ENCODE results near the gene CDK5R1.

The CDK5R1 gene

DNA sequence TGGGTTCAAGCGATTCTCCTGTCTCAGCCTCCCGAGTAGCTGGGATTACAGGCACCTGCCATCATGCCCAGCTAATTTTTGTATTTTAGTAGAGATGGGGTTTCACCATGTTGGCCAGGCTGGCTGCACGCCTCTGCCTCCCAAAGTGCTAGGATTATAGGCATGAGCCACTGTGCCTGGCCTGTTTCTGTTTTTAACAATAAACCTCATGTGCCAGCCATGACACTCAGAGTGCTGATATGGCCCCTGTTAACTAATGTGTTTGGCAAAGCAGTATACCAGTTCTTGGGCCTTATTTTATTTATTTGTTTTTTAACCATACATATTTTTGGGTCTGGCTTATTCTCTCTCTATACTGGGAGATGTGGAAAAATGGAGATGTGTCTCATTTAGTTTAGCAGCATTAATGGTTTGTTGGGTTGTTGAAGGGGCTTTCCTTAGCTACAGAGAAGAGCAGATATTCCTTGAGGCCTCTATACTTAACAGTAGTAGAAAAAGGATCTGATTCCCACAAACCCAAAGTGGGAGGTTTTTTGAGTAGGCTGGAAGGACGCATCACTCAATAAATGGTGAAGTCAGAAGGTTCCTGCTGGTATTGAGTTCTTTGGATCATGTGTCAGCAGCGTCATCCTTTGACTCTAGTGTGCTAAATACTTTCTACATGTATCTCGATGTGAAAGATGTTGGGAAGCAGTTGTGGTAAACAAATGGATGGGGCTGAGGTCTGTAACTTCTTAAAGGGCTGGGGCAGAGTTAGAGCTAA lies 16.2 kb upstream of the CDK5R1 start:
- Histone ChIP-seq H3K27ac (no peak overlapping the region), H3K4me3 (IDR thresholded peaks at IDR 0.05; ENCODE audit: insufficient read depth, low read depth, low read length) (no peak overlapping the region), H4K20me1 (ENCODE audit: insufficient read depth) (no peaks in the 10 kb centered on the region), H3K4me1 (ENCODE audit: low read depth, poor library complexity, severe bottlenecking) (no peaks in the 10 kb centered on the region), H3K36me3 (ENCODE audit: insufficient read depth) (peaks cover 35% of the 10 kb centered on the region; the same call in 1 of the 2 replicates), H3K27me3 (ENCODE audit: insufficient read depth, low read depth) (no peaks in the 10 kb centered on the region), H3K9ac (no peak overlapping the region), H3K79me2 (ENCODE audit: insufficient read depth, low read depth) (peaks cover 51% of the 10 kb centered on the region; the same call in 1 of the 2 replicates), H2AFZ (ENCODE audit: low read depth) (no peak overlapping the region), H3K4me2 (no peak overlapping the region)
- TF ChIP-seq, protein P1, sequence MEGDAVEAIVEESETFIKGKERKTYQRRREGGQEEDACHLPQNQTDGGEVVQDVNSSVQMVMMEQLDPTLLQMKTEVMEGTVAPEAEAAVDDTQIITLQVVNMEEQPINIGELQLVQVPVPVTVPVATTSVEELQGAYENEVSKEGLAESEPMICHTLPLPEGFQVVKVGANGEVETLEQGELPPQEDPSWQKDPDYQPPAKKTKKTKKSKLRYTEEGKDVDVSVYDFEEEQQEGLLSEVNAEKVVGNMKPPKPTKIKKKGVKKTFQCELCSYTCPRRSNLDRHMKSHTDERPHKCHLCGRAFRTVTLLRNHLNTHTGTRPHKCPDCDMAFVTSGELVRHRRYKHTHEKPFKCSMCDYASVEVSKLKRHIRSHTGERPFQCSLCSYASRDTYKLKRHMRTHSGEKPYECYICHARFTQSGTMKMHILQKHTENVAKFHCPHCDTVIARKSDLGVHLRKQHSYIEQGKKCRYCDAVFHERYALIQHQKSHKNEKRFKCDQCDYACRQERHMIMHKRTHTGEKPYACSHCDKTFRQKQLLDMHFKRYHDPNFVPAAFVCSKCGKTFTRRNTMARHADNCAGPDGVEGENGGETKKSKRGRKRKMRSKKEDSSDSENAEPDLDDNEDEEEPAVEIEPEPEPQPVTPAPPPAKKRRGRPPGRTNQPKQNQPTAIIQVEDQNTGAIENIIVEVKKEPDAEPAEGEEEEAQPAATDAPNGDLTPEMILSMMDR (conservative IDR thresholded peaks at IDR 0.05; ENCODE audit: low read depth, low read length), result no peak

DNA sequence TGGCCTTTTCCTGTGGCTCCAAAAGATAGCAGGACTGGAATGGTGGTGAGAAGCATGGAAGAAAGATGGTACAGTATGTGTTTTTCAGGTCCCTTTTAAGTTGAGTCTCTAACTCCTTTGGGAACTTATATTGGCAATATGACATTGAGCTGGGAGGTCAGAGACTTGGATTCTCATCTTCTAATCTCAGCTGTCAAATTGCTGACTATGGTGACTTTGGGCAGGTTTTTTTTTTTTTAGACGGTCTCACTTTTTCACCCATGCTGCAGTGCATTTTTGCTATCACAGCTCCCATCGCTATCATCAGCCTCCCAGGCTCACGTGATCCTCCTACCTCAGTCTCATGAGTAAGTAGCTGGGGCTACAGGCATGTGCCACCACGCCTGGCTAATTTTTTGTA lies 15.1 kb upstream of the CDK5R1 start:
- H2AFZ ChIP-seq (ENCODE audit: low read depth), result no peak overlapping the region
- no peak overlapping the region for H3K4me3 ChIP-seq (IDR thresholded peaks at IDR 0.05; ENCODE audit: insufficient read depth, low read depth, low read length)
- TF ChIP-seq, protein P1 (conservative IDR thresholded peaks at IDR 0.05; ENCODE audit: low read depth, low read length), result no peak
- no peak overlapping the region for H3K4me2 ChIP-seq
- H3K36me3 ChIP-seq (ENCODE audit: insufficient read depth), result peaks cover 35% of the 10 kb centered on the region; the same call in 1 of the 2 replicates
- peaks cover 48% of the 10 kb centered on the region; the same call in 1 of the 2 replicates for H3K79me2 ChIP-seq (ENCODE audit: insufficient read depth, low read depth)
- H3K27ac ChIP-seq, result no peak overlapping the region
- H4K20me1 ChIP-seq (ENCODE audit: insufficient read depth), result no peaks in the 10 kb centered on the region
- H3K9ac ChIP-seq, result no peak overlapping the region
- H3K4me1 ChIP-seq (ENCODE audit: low read depth, poor library complexity, severe bottlenecking), result no peaks in the 10 kb centered on the region
- no peaks in the 10 kb centered on the region for H3K27me3 ChIP-seq (ENCODE audit: insufficient read depth, low read depth)

DNA sequence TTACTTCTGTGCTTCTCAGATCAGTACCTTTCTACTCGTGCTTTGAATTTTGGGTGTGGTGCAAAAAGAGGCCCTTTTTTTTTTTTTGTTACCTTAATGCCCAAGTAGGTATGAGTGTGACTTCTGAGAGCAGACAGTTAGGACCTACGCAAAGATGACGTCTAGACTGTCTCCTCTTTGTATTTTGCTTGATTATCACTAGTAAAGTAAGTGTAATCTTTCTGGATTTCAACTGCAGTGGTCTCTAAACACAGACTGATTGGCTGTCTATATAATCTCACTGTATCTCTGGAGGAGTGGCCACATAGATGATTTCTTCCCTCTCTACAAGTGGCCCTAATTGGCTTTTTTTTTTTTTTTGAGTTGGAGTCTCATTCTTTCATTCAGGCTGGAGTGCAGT lies 11.5 kb upstream of the CDK5R1 start:
- no peak overlapping the region for H3K4me3 ChIP-seq (IDR thresholded peaks at IDR 0.05; ENCODE audit: insufficient read depth, low read depth, low read length)
- no peak overlapping the region for H3K9ac ChIP-seq
- H3K4me1 ChIP-seq (ENCODE audit: low read depth, poor library complexity, severe bottlenecking), result peaks cover 15% of the 10 kb centered on the region
- no peaks in the 10 kb centered on the region for H3K27me3 ChIP-seq (ENCODE audit: insufficient read depth, low read depth)
- no peak overlapping the region for H2AFZ ChIP-seq (ENCODE audit: low read depth)
- no peak overlapping the region for H3K4me2 ChIP-seq
- TF ChIP-seq, protein P1 (conservative IDR thresholded peaks at IDR 0.05; ENCODE audit: low read depth, low read length), result no peak
- H3K27ac ChIP-seq, result no peak overlapping the region
- H4K20me1 ChIP-seq (ENCODE audit: insufficient read depth), result no peaks in the 10 kb centered on the region
- peaks cover 31% of the 10 kb centered on the region; the same call in 1 of the 2 replicates for H3K36me3 ChIP-seq (ENCODE audit: insufficient read depth)
- peaks cover 17% of the 10 kb centered on the region; the same call in 1 of the 2 replicates for H3K79me2 ChIP-seq (ENCODE audit: insufficient read depth, low read depth)

DNA sequence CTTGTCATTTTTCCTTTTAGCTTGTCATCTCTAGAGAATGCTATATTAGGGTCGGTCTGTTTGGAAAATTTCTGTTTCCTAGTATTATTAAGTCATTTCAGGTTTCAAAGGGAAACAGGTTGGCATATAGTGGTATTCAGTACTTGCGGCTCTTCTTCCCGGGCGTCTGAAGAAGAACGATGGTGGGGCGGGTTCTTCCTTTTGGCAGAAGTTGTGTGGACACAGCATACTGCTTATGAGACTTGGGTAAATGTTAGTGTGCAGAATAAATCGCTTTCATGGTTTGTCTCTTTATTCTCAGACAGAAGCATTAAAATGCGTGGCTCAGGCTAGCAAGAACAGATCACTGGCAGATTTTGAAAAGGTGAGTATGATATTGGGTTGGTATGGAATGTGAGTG lies 9.6 kb upstream of the CDK5R1 start:
- no peak overlapping the region for H3K9ac ChIP-seq
- peaks cover 36% of the 10 kb centered on the region; the same call in 1 of the 2 replicates for H3K36me3 ChIP-seq (ENCODE audit: insufficient read depth)
- no peaks in the 10 kb centered on the region for H4K20me1 ChIP-seq (ENCODE audit: insufficient read depth)
- TF ChIP-seq, protein P1 (conservative IDR thresholded peaks at IDR 0.05; ENCODE audit: low read depth, low read length), result no peak
- H3K79me2 ChIP-seq (ENCODE audit: insufficient read depth, low read depth), result no peaks in the 10 kb centered on the region
- no peak overlapping the region for H3K4me2 ChIP-seq
- H3K27ac ChIP-seq, result no peak overlapping the region
- no peak overlapping the region for H2AFZ ChIP-seq (ENCODE audit: low read depth)
- peaks cover 35% of the 10 kb centered on the region for H3K4me1 ChIP-seq (ENCODE audit: low read depth, poor library complexity, severe bottlenecking)
- no peaks in the 10 kb centered on the region for H3K27me3 ChIP-seq (ENCODE audit: insufficient read depth, low read depth)
- H3K4me3 ChIP-seq (IDR thresholded peaks at IDR 0.05; ENCODE audit: insufficient read depth, low read depth, low read length), result no peak overlapping the region
